Activated CD4-positive, CD25-positive, alpha-beta regulatory T cell treated with anti-CD3 and anti-CD28 coated beads, Interleukin-2, amount 50 U/mL, for 16 hours (primary cell): ENCODE results near the gene FIBIN.
"Not testable (repeated sequence)": the region's sequence is repeated elsewhere in the genome, so short reads cannot be mapped to it uniquely, and the experiment has no call there.

Experiments
- DNase-seq: peaks from one replicate; pipeline ENCODE4 v3.0.0-alpha.2; 2020; ENCODE audit warnings: low read depth, low spot score

FIBIN gene

DNA sequence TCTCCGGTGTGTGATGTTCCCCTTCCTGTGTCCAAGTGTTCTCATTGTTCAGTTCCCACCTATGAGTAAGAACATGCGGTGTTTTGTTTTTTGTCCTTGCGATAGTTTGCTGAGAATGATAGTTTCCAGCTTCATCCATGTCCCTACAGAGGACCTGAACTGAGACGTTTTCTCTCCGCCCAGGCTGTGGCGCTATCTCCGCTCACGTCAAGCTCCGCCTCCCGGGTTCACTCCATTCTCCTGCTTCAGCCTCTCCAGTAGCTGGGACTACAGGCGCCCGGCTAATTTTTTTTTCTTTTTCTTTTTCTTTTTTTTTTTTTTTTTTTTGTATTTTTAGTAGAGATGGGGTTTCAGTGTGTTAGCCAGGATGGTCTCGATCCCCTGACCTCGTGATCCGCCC lies 16.7 kb upstream of the FIBIN start:
- not testable (repeated sequence) for DNase-seq

DNA sequence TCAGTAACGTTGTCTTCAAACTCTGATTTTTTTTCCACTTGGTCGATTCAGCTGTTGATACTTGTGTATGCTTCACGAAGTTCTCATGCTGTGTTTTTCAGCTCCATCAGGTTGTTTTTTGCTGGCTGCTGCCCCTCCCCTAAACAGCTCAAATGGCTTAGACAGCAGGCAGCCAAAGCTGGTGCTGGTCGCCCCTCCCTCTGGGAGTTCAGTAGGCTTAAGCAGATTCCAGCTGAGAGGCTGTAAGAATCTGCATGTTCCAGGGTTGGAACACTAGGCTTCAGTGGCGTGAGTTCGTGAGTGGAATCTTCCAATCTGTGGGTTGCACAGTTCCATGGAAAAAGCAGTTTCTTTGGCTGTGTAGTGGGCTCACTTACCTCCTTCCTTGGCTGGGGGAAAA lies 10.3 kb upstream of the FIBIN start:
- no peak for DNase-seq

DNA sequence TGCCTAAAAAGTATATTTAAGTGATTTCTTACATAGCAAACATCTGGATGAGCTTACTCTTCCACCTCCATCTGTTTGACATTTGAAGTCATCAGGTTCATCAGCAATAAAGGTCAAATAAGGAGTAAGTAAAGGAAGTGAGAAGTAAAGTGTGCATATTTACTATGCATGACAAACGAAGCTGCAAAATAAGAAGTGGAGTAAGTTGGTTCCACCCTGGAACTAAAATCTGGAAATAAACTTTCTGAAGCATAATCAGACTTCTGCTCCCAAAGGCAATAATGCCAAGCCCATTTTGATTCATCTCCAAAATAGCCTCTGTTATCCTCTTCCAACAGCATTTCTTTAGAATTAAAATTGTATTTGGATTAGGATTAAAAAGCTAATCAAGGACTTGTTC lies 8.4 kb upstream of the FIBIN start:
- no peak for DNase-seq

DNA sequence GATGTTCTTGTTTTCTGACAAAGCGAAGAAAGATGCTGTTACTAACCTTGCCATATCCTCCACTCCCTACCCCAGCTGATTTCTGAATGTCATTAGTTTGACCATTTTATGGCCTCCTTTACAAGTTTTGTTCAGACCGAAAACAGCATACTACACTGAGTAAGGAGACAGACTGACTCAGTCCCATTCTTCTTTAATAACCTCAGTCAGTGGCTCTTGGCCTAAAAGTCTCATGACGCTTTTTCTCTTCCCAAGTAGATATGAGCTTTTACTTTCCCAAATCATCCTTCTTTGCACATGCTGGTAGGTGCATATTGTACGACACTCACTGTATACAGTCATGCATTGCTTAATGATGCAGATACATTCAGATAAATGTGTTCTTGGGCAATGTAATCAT lies 8.0 kb upstream of the FIBIN start:
- DNase-seq = no peak

DNA sequence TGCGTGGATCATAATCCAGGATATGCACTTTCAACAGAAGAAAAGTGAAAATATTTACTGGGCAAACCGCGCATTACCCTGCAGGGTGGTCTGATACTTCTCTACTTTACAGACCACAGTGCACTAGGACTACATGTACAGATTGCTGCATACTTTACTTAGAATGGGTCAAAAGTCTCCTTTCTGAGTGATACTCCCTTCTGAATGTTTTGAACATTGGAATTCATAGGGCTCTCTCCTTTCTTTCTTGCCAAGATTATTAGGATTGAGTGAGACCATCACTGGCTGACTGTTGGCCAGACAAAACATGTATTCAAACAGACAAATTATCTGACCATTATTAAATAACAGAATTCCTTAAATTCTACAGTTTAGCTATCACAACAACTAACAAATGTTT lies 6.6 kb upstream of the FIBIN start:
- no peak for DNase-seq

DNA sequence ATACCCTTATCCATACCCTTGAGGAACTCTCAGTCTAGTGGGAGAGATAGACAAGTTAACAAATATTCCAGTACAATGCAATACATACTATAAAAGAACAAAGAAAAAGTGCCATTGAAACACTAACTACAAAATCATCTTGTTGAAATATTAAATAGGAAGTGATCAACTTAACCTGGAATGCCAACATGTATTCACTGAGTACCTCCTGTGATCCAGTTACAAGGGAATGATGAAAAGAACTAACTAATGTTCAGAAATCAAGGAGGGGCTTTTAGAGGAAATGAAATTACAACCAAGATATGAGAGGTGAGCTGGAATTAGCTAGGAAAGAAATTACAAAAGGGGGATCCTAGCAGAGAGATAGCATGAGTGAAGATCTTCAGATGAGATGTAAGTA lies 6.2 kb upstream of the FIBIN start:
- DNase-seq = no peak

DNA sequence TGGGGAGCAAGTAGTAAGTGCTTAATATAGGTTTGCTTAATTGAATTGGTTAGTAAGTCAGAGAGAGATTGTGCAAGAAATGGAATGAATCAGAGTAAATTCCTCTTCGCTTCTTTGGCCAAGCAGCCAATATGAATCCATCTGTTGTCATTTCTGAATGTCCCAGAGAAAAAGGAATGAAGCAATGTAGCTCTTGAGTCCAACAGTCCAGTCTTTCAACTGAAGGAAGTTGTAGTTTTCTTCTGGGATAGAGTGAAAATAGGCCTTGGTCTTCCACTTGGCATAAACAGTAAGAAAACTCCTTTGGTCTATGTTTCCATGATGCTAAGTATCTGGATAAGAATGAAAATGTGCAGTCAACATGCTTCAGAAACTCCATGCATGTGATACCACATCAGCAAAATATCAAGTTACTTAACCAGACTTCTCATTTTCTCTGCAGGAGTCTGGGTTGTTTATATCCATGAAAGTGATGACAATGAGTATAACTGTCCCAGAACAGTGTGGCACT lies 1.8 kb upstream of the FIBIN start:
- no peak for DNase-seq

DNA sequence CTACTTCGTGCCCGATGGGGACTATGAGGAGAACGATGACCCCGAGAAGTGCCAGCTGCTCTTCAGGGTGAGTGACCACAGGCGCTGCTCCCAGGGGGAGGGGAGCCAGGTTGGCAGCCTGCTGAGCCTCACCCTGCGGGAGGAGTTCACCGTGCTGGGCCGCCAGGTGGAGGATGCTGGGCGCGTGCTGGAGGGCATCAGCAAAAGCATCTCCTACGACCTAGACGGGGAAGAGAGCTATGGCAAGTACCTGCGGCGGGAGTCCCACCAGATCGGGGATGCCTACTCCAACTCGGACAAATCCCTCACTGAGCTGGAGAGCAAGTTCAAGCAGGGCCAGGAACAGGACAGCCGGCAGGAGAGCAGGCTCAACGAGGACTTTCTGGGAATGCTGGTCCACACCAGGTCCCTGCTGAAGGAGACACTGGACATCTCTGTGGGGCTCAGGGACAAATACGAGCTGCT lies 751 bp downstream of the FIBIN start:
- no peak for DNase-seq

DNA sequence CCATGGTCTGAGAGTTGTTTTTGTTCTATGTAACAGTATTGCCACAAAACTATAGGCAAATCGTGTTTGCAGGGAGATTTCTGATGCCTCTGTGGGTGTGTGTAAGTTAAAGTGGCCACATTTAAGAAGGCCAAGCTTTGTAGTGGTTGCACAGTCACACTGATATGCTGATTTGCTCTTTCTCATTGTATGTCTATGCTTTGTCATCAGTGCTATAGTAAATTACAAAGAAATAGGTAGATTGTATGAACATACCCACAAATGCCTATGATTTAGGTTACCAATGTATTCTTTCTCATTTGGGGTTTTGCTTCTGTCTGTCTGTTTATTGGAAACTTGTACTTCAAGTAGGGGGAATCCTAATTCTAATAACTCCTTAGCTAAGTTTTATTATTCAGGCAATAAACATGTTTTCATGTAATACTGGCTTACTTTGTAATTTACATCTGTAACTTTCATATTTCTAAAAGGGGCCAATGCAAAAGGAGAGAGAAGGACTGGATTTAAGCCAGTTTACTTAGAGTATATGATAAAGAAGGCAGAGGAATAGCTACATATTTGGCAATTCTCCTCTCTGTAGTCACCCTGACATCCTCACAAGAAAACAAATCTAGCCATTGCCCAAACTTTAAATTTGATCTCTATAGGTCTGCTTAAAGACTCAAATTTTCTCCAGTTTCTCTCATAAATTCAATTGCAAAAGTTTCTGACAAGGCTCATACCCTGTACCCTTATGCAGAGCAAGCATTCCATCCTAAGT lies 2.0 kb downstream of the FIBIN start:
- DNase-seq = no peak

DNA sequence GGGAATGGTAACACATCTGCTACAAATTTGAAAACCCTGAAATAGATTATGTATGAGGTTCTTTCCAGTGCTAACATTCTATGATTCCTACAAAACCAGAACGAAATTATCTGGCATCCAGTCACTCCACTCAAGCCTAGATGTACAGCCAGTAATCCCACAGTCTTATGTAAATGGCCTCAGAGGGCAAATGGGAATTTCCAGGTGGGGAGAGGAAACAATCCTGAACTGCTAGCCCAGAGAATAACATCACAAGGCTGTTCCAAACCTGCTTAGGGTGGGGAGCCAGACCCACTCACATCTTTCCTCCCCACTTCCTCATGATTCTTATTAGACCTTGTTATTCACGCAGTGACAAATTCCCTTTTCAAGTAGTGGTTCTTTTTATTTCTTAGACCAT lies 3.5 kb downstream of the FIBIN start:
- DNase-seq = no peak

DNA sequence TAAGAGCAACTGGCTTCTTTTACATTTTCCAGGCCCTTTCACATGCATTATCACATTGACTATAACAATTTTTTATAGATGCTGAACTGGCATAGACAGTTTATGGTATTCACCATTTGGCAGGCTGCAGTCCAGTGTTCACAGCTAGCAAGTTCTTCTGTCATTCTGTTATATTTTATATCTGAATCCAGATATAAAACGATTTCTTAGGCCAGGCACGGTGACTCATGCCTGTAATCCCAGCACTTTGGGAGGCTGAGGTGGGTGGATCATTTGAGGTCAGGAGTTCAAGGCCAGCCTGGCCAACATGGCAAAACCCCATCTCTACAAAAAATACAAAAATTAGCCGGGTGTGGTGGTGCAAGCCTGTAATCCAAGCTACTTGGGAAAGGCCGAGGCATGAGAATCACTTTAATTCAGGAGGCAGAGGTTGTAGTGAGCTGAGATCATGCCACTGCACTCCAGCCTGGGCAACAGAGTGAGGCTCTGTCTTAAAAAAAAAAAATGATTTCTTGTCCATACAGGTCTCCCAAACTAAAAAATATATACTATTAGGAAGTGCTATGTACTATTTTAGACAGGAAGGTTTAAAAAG lies 7.3 kb downstream of the FIBIN start:
- DNase-seq = not testable (repeated sequence)

DNA sequence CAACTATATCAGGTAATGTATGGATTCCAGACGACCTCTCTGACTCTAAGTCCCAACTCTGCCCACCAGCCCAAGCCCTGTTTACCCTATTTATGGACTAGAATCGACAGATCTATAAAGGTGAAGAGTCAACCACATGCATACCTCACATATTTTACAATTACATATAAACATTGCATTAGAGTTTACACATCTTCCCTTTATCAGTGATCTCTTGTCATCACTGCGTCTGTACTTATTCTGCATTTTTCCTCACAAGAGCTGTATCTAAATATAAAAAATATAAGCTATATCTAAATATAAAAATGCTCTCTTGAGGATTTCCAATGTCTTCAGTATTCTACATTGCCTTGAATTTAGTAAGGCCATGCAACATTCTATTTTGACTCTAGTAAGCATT lies 8.5 kb downstream of the FIBIN start:
- no peak for DNase-seq

DNA sequence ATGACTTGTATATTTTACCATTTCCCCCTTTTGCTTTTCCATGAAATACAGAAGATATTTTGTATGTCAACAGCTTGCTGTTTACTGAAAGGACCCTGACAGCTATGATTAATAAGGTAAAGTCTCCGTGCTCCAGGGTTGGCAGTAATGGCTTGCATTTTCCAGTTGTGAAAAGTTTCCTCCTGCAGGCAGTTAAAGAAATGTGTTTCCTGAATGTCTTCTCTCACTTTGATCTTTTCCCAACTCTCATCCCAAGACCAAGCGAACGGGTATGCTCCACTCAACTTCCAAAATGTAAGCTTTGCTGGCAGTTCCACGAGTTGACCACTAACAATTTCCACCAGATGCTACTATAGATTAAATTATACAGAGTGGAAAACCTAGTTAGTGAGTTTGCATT lies 8.9 kb downstream of the FIBIN start:
- DNase-seq = no peak

DNA sequence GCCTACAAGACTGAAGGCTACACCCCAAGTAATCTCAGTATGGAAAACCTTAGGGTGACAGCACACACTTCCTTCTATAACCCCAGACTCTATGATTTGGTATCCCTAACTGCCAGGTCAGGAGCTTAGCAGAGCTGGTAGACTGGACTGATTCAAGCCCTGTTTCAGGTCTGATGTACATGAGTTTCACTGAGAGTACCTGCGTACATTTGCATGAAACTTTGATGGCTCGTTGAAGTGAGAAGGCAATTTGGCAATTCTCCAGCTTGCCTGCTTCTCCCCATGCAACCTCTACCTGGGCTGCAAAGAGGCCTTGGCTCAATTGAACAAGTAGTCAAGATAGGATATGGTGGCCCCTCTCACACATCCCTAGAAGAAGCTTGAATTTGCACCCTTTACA lies 10.2 kb downstream of the FIBIN start:
- no peak for DNase-seq

DNA sequence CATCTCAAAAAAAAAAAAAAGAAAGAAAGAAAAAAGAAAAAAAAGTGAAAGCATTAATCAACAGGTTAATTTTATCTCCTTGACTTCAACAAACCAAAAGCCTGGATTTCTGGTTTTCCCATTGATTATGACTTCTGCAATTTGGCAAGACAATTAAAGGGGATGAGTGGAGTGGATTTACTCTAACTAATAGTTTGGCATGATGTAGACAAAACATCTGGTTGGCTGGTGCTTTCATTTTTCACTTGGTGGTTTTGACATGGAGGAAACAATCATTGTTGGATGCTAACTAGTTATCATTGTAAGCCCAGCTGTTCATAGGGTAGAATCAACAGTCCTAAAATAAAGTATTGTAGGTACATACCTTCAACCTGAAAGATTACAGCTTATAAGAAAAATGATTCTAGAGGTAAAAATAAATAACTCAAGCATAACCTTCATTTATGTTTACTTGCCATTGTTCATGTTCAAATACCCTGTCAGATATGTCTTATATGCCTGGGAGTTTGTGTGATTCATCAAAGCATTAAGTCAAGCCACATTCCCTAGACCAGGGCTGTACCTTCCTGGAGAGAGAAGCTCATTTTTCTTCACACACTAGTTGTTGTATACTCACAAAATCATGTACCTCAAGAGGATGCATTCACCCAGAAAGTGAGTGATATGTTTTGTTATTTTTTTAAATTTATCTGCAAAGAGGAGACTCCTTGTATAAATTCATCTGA lies 15.1 kb downstream of the FIBIN start:
- DNase-seq = no peak

DNA sequence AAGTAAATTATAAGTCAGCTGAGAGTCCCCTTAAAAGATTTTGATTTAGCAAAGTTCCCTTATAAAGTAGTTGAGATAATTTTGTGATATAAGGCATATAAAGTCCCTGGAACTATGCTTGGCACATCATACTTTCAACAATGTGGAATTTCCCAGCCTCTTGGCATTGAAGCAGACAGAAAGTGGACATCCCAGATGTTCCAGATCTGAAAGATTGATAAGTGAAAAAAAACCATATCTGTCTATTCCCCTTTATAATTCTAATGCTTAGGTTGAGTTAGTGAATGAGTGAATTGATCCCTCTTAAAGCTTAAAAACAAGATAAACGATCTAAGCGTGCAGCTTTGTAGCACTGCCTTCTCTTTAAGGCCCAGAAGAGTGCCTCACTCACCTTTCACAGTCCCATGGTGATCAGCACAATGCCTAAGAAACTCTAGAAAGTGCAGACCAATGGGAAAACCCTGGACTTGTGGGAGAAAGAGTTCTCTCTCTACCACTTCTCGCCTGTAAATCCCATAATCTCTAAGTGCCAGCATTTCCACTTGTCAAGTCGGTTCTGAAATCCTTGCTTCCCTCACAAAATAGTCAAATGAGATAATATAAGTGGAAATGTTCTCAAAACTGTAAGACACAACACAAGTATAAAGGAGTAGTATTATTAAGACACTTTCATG lies 17.8 kb downstream of the FIBIN start:
- no peak for DNase-seq

DNA sequence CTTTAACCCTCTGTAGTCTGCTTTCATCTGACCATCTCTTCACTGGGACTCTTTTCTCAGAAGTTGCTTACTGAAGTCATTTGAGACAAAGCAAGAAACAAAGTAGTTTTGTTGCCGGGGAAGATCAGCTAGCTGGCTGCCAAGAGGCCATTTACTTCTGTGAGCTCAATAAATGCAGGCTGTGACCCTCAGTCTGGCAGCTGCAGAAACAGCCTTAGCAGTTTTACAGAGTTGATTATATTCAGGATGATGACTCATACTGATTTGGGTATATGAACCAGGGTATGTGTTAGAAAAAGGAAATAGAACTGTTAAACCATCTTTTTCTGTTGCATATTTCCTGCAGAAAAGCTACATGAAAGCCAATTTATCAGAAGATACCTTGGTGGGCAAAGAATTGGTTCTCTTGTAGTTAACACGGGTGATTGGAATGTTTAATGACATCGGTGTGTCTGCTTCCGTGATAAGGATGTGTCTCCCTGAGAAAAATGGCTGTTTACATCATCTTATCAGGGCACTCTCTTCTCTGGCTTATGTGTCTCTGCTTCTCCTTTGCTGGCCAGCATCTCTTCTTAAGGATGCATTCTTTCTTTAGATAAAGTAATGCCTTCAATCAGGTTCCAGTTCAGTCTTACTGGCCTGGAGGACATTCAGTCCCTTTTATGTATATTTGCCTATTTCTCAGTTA lies 18.5 kb downstream of the FIBIN start:
- no peak for DNase-seq

DNA sequence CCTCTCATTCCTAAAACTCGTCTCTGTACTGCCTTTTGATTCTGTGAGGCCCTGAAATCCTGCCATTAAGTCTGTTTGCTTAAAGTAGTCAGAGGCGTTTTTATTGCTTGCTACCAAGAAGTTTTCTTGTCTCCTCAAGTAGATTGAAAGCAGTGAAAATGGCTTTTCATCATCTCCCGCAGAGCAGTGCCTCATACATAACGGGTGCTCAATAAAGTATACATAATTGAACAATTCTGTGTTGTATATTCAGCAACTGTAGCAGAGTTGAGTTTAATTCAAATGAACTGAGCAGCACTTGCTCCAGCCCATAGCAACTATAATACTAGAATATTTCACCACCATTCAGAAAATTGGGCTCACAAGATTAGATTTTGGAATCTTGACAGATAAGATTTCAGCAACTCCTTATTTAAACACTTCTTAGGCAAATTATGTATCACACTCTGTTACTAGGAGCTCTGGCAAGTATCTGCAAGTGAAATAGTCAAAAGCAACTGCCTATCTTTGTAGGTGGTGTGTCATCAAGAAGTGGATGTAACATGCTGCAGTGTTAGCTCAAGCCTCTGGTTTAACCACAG lies 20.0 kb downstream of the FIBIN start:
- DNase-seq = no peak

DNA sequence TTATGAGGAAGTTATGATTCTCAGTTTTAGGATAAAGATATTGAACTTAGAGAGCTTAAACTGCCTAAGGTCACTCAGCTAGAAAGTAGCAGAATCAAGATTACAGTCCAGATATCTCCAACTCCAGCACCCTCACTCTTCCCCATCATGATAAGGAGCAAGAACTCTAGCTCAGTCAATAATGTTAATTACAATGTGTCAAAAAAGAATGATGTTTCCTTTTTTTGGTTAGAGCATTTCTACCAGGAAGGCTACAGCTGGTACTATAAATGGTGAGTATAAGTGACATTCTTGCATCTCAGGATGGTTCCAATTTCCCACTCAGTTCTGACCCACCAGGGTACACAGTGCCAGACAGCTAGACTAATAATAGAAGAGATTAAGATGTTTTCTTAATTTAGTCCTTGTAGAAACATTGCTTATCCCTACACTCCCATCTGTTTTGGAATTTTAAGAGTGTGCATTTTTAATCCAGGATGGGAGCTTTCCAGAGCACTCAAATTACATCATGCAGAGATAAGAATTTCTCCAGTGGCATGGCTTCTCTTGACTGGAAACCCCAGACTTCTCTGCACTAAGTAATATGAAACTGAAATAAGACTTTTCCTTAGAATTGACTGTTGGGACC lies 25.1 kb downstream of the FIBIN start:
- no peak for DNase-seq

DNA sequence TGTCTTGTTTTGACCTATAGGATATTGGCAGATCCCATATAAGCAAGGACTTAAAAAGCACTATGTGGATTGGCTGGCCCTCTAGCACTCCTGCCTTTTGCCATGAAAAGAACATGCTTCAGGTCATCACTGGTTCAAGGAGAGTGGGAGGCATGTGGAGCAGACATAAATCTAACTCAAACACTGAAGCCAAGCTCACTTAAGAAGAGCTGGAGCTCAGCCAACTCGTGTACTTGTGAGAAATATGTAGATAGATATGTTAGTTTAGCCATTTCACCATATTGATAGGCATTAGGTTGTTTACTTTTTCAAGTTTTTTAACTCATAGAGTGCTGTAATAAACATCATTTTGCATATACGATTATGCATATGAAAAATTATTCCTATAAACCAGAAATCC lies 26.8 kb downstream of the FIBIN start:
- DNase-seq = no peak
